HG03280 (cell line): ENCODE results near the gene TRAM2.

Source experiments
- ATAC-seq: cut with Tn5 transposase; IDR thresholded peaks from one replicate; pipeline ENCODE4 v1.9.1; 2021; ENCODE audit warnings: mild to moderate bottlenecking, moderate library complexity; ENCODE audit not compliant: unreplicated experiment

Gene TRAM2

GRCh38 chr6:52533491-52533890 is 43.4 kb downstream of the TRAM2 start:
- ATAC-seq, result no peak

GRCh38 chr6:52532457-52532856 is 44.4 kb downstream of the TRAM2 start:
- ATAC-seq, result no peak

DNA sequence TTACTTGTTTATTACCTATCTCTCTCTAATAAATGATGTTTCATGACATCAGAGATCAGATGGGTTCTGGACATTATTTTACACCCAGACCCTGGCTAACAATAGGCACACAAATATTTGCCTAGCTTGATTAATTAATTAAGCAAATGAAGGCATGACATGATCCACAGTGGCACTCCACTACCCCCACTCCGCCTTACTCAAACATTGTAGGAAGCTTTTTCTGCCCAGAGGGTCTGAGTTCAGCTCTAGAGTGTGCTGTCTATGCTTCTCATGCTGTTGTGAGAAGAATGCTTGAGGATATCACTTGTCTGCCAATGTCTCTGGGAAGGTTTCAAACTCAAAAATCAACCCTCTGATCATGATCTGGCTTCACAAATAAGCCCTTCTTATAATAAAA is 45.0 kb downstream of the TRAM2 start:
- ATAC-seq, result no peak

DNA sequence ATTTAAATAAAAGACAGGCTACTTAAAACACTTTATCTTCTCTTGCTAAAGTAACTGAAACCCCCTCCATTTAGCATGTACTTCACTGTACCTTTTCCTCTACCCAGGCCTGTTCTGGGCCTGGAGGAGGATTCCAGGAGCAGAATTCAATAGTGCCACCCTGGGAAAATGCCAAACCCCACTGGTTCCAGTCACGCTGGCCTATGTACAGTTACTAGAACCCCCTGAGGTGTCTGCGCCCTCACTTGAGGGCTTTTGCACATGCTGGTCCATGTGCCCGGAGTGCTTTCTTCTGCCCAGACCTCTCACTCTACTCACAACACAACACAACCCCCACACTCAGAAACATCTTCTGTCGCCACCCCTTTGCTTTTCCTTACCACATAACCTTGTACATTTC is 45.5 kb downstream of the TRAM2 start:
- ATAC-seq, result no peak

DNA sequence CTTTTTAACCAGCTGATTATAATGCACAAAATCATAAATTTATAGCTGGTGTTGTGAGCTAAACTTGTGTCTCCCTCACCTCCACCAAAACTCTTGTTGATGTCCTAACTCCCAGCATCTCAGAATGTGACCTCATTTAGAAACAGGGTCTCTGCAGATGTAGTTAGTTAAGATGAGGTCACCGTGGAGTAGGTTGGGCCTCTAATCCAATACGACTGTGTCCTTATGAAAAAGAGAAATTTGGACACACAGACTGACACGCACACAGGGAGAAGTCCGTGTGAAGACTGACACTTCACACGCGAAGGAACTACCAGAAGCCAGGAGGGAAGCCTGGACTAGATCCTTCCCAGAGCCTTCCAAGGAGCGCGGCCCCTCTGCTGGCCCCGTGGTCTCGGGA is 46.5 kb downstream of the TRAM2 start:
- no peak for ATAC-seq

DNA sequence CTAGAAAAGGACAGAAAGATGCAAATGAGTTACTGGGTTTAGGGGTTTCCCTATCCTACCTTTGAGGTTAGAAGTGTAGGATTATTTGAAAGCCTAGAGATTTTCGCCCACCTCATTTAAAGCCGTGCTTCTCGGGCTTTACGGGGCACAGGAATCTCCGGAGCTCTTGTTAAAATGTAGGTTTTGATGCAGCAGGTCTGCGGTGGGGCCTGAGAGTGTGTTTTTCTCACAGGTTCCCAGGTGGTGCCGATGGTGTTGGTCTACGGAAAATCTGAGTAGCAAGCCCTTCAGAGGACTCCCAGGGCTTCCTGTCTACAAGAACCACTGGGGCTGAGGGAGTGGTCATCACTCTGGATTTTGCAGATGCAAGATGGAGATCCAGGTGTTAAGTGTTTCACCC is 47.5 kb downstream of the TRAM2 start:
- no peak for ATAC-seq

- ATAC-seq, result no peak
These were observed 49.4 kb downstream of the TRAM2 start for GRCh38 chr6:52527436-52527835.

GRCh38 chr6:52526634-52527033 is 50.2 kb downstream of the TRAM2 start:
- no peak for ATAC-seq

- no peak for ATAC-seq
These were observed 51.9 kb downstream of the TRAM2 start for GRCh38 chr6:52524918-52525317.

DNA sequence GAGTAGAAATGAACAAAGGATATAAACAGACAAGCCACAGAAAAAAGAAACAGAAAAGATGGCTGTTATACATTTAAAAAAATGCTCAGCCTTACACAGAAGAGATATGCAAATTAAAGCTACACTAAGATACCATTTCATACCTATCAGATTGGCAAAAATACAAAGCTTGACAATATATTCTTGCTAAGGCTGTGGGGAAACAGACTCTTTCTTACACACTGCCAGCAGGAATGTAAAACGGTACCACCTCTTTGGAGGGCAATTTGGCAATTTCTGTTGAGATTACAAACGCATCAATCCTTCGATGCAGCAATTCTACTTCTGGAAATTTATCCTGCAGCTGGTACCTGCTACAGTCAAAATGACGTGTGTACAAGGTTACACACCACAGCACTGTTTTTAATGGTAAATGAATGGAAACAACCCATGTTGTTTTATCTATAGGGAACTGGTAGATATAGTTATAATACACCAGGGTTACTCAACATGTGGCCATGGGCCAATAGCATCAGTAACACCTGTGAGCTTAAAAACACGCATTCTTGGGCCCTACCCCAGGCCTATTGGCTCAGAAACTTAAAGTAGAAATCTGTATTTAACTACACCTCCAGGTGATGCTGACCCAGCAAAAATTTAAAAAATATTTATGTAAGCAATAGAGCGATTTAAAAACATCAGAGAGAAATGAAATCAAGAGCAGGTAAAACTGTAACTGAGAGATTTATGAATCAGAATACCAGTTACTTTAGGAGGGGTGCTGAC is 53.3 kb downstream of the TRAM2 start:
- ATAC-seq, result no peak

GRCh38 chr6:52522655-52523054 is 54.2 kb downstream of the TRAM2 start:
- no peak for ATAC-seq

- no peak for ATAC-seq
These were observed 54.7 kb downstream of the TRAM2 start for GRCh38 chr6:52522151-52522626.

DNA sequence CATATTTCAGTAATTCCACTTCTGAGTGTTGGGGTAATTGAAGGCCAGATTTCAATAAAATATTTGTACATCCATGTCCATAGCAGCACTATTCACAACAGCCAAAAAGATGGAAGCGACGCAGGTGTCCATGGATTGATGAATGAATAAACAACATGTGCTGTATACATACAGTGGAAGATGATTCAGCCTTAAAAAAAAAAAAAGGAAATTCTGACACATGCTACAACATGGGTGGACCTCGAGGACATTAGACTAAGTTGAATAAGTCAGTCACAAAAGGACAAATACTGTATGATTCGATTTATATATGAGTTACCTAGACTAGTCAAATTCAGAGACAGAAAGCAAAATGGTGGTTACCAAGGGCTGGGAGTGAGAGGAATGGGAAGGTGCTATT is 57.2 kb downstream of the TRAM2 start:
- no peak for ATAC-seq

GRCh38 chr6:52518279-52518945 is 58.4 kb downstream of the TRAM2 start:
- no peak for ATAC-seq

DNA sequence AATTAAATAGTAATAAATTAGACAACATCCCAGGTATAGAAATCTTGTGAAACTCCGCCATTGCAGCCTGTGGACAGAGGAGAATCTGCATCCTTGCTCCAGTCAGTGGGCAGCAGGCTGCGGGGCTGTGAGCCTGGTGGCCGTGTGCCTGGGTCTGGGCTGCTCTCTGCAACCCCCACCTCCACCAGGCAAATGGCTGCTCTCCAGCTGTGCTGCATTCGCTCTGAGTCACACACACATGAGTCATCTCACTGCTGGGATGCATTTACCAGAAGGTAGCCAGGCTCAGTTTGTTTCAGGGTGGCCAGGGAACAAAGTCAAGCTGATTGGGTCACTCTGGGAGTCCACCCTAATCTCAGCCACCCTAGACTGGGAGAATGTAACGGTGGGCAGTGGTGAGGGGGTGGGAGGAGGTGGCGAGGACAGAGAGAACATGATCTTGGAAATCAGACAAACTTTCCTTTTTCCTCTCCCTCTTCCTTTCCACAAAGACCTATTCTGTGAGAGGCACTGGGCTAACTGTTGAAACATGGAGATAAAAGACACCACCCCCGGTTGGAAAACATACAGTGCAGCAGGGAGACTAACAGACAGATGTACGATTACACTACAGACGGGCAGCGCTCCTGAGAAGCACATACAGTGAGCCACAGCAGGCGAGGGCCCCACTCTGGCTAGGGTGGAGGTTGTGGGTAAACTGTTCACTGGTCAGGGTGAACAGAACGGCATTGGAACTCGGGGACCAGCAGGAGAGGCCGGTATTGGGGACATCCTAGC is 59.2 kb downstream of the TRAM2 start:
- peak; percentile 91 for ATAC-seq

GRCh38 chr6:52516943-52517342 is 59.9 kb downstream of the TRAM2 start:
- ATAC-seq, result no peak

- ATAC-seq, result no peak
These were observed 60.6 kb downstream of the TRAM2 start for GRCh38 chr6:52516269-52516668.

DNA sequence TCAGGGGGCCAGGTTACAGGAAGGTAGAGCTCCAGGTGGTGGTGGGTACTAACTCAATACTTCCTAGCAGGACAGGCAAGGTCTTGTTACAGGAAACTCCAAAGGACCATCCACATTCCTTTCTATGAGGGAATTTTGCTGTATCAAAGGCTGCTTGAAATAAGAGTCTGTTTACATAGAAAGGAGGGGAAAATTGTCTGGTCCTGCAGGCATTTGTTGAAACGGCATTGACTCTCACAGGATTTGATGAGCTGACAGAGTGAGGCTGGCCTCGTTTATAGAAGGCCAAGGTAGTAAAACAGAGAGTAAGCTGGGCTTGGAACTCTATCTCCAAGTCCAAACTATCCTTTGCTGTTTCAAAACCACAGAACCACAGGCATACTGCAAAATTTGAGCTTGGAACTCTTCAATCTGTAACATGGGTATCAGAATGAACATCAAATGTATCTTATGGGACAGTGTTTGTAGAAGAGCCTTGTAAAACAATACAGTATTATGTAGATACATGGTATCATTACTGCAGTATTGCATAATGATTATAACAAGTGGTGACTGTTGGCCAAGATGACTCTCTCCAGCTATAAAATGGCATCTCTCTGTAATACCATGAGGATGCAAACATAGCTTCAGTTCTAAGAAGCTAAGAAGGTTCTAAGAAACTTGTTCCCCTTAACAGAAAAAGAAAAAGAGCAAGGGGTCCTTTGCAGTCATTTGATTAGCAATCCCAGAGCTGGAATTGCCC is 61.5 kb downstream of the TRAM2 start:
- ATAC-seq, result no peak

GRCh38 chr6:52514514-52514913 is 62.3 kb downstream of the TRAM2 start:
- no peak for ATAC-seq

GRCh38 chr6:52513896-52514295 is 63.0 kb downstream of the TRAM2 start:
- ATAC-seq, result no peak

GRCh38 chr6:52513464-52513863 is 63.4 kb downstream of the TRAM2 start:
- ATAC-seq, result no peak
